Activated naive CD4-positive, alpha-beta T cell treated with anti-CD3 and anti-CD28 coated beads, Interleukin-2, amount 50 U/mL, for 16 hours (primary cell): ENCODE data around the gene DHRS13.

Experiments used
- DNase-seq: peaks from one replicate; pipeline ENCODE4 v3.0.0-alpha.2; 2020

Gene DHRS13

DNA sequence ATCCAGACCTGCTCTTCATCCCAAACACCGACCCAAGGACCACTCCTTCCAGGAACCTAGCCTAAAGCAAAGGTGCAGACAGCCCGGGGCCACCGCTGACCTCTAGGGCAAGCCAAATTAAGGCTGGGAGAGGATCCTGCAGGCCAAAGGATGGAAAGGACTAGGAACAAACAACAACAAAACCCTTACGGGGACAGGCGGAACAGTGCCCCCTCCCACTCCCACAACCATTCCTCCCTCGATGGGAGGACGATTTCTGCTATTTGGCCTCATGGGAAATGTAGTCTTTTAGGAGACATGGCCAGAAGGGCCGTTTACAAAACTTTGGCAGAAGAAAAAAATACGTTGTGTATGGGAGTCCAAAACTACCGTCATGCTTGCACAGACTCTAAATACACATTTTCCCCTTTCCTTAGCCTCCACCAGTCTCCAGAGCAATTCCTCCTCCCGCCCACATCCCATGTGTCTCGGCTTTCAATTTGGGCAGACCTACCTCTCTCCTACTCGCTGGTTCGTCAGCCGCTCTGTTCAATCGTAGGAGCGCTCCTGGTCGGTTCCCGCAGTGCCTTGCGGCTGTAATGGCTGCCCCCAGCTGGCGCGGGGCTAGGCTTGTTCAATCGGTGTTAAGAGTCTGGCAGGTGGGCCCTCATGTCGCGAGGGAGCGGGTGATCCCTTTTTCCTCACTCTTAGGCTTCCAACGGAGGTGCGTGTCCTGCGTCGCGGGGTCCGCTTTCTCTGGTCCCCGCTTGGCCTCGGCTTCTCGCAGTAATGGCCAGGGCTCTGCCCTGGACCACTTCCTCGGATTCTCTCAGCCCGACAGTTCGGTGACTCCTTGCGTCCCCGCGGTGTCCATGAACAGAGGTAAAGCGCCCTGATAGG is 48.2 kb downstream of the DHRS13 start, which contains the start of gene ERAL1:
TSS of gene ERAL1 (plus strand) at position 560 of the 879 bp plus-strand sequence. CDS start at position 579, 19 bp downstream.
- peak; percentile 86 for DNase-seq

- no peak for DNase-seq
These were observed 49.6 kb downstream of the DHRS13 start for GRCh38 chr17:28853295-28853694.

DNA sequence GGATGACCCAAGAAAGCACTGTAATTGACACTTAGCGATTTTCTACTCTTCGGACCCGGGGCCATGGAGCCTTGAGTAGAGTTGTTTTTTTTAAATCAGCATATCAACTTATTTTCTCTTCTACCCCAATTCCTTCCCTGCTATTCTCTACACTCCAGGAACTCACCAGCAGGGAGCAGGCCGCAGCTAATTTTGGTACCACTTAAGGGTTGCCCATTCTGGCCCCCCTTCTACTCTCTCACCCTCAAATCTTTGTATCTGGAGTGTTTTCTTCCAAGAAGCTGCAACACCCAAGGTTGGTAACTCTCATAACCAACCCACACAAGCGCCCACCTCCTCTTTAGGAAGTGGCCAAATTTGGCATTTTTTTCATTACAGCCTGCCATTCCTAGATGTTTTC is 53.6 kb downstream of the DHRS13 start:
- no peak for DNase-seq

DNA sequence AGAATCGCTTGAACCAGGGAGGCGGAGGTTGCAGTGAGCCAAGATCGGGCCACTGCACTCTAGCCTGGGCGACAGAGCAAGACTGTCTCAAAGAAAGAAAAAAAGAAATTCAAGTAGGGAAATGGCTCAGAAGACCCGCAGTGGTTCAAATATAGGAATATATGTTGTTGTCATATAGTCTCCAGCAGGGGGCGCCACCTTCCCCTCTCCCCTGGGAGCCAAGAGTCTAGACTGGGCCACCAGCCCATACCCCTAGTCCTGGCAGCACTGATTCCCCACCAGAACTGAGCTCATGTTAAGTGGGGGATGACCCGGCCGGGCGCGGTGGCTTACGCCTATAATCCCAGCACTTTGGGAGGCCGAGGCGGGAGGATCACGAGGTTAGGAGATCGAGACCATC is 54.2 kb downstream of the DHRS13 start:
- peak; percentile 65 for DNase-seq
